K562 (cell line): ENCODE measurements around the gene MAK.
A peak's percentile ranks its signal among the peaks of the same experiment; 100 is the strongest.
"Not testable (repeated sequence)": the region's sequence is repeated elsewhere in the genome, so short reads cannot be mapped to it uniquely, and the experiment has no call there.

Experiments
- CEBPB ChIP-seq: fragments of 450-650 bp; IDR thresholded peaks from 2 replicates; pipeline ENCODE4 v1.6.1; 2016; ENCODE audit warnings: missing genetic modification characterization, missing compliant biosample characterization
- CHCHD3 ChIP-seq: fragments of 250-450 bp; sonication (Bioruptor Pico); IDR thresholded peaks from 2 replicates; pipeline ENCODE4 v2.1.2; 2022; ENCODE audit warnings: mild to moderate bottlenecking
- GABPB1 ChIP-seq: sonication (generic); formaldehyde crosslinking; IDR thresholded peaks from 2 replicates; pipeline ENCODE4 v1.8.0; 2022; ENCODE audit warnings: mild to moderate bottlenecking, missing genetic modification reagents
- NCOR1 ChIP-seq: fragments of 450-650 bp; IDR thresholded peaks from 2 replicates; pipeline ENCODE4 v1.6.1; 2016; ENCODE audit warnings: mild to moderate bottlenecking, moderate library complexity
- RAD21 ChIP-seq, 2 experiments: fragments of 250-450 bp in 1 of 2; fragments of 450-650 bp in 1 of 2; sonication (Bioruptor Pico) in 1 of 2; formaldehyde crosslinking in 1 of 2; IDR thresholded peaks in 1 of 2; conservative IDR thresholded peaks in 1 of 2; 2 replicates each; pipeline versions ENCODE4 v1.4.0 to v1.8.0; 2020 to 2022; ENCODE audit warnings: mild to moderate bottlenecking in 2 of 2, moderate library complexity in 1 of 2
- TAF7 ChIP-seq: fragments of 450-650 bp; IDR thresholded peaks from 2 replicates; pipeline ENCODE4 v1.6.1; 2016; ENCODE audit warnings: missing genetic modification characterization, missing compliant biosample characterization
- ZNF165 ChIP-seq: fragments of 250-450 bp; sonication (Bioruptor Pico); IDR thresholded peaks from 2 replicates; pipeline ENCODE4 v1.4.0; 2020; ENCODE audit warnings: borderline replicate concordance
- TF ChIP-seq, protein P1 (sequence below), 3 experiments: IDR thresholded peaks in 2 of 3; conservative IDR thresholded peaks in 1 of 3; 2 replicates each; pipeline ENCODE4 v1.5.1; 2011 to 2012; ENCODE audit warnings: low read length in 3 of 3, mild to moderate bottlenecking in 3 of 3, control low read depth in 2 of 3, improper control_type of control experiment in 1 of 3, inconsistent platforms in 1 of 3, low read depth in 1 of 3, mixed read lengths in 1 of 3, moderate library complexity in 1 of 3; ENCODE audit not compliant: insufficient read depth in 2 of 3
- TF ChIP-seq, protein P2 (sequence below): fragments of 250-450 bp; sonication (Bioruptor Pico); IDR thresholded peaks from 2 replicates; pipeline ENCODE4 v1.8.0; 2022; ENCODE audit warnings: moderate library complexity, mild to moderate bottlenecking, inconsistent platforms
- TF ChIP-seq, protein P3 (sequence below), 2 experiments: fragments of 450-650 bp; formaldehyde crosslinking in 1 of 2; IDR thresholded peaks; 2 replicates each; pipeline versions ENCODE4 v1.4.0 to v1.6.1; 2014 to 2020; ENCODE audit warnings: mild to moderate bottlenecking in 2 of 2, borderline replicate concordance in 1 of 2, low read depth in 1 of 2
- TF ChIP-seq, protein P4 (sequence below), 2 experiments: fragments of 450-650 bp in 1 of 2; sonication (generic) in 1 of 2; formaldehyde crosslinking in 1 of 2; IDR thresholded peaks in 1 of 2; conservative IDR thresholded peaks in 1 of 2; 2 replicates each; pipeline versions ENCODE4 v1.6.1 to v1.8.1; 2016 to 2023; ENCODE audit warnings: mild to moderate bottlenecking in 2 of 2, moderate library complexity in 2 of 2, inconsistent platforms in 1 of 2, missing genetic modification reagents in 1 of 2

- TF ChIP-seq GABPB1 (CRISPR knock-in tag); RAD21 (CRISPR knock-in tag; conservative IDR thresholded peaks at IDR 0.05 in 1 of 2, IDR thresholded peaks at IDR 0.05 in 1 of 2); NCOR1; CHCHD3 (CRISPR knock-in tag); CEBPB (tag): not testable (repeated sequence)
- TF ChIP-seq, protein P1, sequence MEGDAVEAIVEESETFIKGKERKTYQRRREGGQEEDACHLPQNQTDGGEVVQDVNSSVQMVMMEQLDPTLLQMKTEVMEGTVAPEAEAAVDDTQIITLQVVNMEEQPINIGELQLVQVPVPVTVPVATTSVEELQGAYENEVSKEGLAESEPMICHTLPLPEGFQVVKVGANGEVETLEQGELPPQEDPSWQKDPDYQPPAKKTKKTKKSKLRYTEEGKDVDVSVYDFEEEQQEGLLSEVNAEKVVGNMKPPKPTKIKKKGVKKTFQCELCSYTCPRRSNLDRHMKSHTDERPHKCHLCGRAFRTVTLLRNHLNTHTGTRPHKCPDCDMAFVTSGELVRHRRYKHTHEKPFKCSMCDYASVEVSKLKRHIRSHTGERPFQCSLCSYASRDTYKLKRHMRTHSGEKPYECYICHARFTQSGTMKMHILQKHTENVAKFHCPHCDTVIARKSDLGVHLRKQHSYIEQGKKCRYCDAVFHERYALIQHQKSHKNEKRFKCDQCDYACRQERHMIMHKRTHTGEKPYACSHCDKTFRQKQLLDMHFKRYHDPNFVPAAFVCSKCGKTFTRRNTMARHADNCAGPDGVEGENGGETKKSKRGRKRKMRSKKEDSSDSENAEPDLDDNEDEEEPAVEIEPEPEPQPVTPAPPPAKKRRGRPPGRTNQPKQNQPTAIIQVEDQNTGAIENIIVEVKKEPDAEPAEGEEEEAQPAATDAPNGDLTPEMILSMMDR (IDR thresholded peaks at IDR 0.05 in 2 of 3, conservative IDR thresholded peaks at IDR 0.05 in 1 of 3; ENCODE audit: insufficient read depth in 2 of 3, low read depth in 1 of 3, low read length in 3 of 3): not testable (repeated sequence)
- TF ChIP-seq, protein P2, sequence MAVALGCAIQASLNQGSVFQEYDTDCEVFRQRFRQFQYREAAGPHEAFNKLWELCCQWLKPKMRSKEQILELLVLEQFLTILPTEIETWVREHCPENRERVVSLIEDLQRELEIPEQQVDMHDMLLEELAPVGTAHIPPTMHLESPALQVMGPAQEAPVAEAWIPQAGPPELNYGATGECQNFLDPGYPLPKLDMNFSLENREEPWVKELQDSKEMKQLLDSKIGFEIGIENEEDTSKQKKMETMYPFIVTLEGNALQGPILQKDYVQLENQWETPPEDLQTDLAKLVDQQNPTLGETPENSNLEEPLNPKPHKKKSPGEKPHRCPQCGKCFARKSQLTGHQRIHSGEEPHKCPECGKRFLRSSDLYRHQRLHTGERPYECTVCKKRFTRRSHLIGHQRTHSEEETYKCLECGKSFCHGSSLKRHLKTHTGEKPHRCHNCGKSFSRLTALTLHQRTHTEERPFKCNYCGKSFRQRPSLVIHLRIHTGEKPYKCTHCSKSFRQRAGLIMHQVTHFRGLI (CRISPR knock-in tag): not testable (repeated sequence)
- TF ChIP-seq, protein P3, sequence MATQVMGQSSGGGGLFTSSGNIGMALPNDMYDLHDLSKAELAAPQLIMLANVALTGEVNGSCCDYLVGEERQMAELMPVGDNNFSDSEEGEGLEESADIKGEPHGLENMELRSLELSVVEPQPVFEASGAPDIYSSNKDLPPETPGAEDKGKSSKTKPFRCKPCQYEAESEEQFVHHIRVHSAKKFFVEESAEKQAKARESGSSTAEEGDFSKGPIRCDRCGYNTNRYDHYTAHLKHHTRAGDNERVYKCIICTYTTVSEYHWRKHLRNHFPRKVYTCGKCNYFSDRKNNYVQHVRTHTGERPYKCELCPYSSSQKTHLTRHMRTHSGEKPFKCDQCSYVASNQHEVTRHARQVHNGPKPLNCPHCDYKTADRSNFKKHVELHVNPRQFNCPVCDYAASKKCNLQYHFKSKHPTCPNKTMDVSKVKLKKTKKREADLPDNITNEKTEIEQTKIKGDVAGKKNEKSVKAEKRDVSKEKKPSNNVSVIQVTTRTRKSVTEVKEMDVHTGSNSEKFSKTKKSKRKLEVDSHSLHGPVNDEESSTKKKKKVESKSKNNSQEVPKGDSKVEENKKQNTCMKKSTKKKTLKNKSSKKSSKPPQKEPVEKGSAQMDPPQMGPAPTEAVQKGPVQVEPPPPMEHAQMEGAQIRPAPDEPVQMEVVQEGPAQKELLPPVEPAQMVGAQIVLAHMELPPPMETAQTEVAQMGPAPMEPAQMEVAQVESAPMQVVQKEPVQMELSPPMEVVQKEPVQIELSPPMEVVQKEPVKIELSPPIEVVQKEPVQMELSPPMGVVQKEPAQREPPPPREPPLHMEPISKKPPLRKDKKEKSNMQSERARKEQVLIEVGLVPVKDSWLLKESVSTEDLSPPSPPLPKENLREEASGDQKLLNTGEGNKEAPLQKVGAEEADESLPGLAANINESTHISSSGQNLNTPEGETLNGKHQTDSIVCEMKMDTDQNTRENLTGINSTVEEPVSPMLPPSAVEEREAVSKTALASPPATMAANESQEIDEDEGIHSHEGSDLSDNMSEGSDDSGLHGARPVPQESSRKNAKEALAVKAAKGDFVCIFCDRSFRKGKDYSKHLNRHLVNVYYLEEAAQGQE (IDR thresholded peaks at IDR 0.05; ENCODE audit: borderline replicate concordance): not testable (repeated sequence)
- TF ChIP-seq, protein P3 (CRISPR knock-in tag; IDR thresholded peaks at IDR 0.05; ENCODE audit: low read depth): not testable (repeated sequence)
- TF ChIP-seq TAF7 (tag): peak; percentile 62; the same call in 1 of the 2 replicates
- TF ChIP-seq, protein P4, sequence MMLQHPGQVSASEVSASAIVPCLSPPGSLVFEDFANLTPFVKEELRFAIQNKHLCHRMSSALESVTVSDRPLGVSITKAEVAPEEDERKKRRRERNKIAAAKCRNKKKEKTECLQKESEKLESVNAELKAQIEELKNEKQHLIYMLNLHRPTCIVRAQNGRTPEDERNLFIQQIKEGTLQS (IDR thresholded peaks at IDR 0.05): not testable (repeated sequence)
- TF ChIP-seq, protein P4 (CRISPR knock-in tag; conservative IDR thresholded peaks at IDR 0.05): not testable (repeated sequence)
- TF ChIP-seq ZNF165 (CRISPR knock-in tag): peak; percentile 84; the same call in 1 of the 2 replicates
Observed at GRCh38 chr6:10750568-10750967, 87.8 kb downstream of the MAK start.
